ENCODE measurements around the gene TEX2. TPM values are rescaled to one million over a fixed set of nuclear protein-coding genes. Genes with fewer than 3 reads are reported as not detected.

TEX2 gene
- total RNA-seq, 4 donors from 2014 or later, result 12.3 to 137 (median 30.3) TPM

GRCh38 chr17:64250233-64250835 is 12.7 kb downstream of the TEX2 start:
- no peaks in the 10 kb centered on the region for H3K27me3 ChIP-seq
- DNase-seq, result no peak
- H3K36me3 ChIP-seq, result no peaks in the 10 kb centered on the region
- WGBS, 2 donors (ENCODE audit: low coverage in 1 of 2), result 94 to 100% methylated on average over 1 to 4 of the region's 4 CpGs
- no peak for TF ChIP-seq POLR2A (IDR thresholded peaks at IDR 0.05)
- TF ChIP-seq POLR2AphosphoS5 (IDR thresholded peaks at IDR 0.05), result no peak
- no peak for TF ChIP-seq EP300 (IDR thresholded peaks at IDR 0.05; ENCODE audit: low read depth)
- TF ChIP-seq CTCF (IDR thresholded peaks at IDR 0.05), result no peak
- H3K4me1 ChIP-seq, result no peaks in the 10 kb centered on the region
- in situ Hi-C loops (cut with MboI; ENCODE audit: low pct_ligation_motif_present in 1 of 4, low pct_unique_long_range_greater_than_20kb in 1 of 4, low sequenced_read_pairs in 3 of 4), result loop anchor here in 1 of 4 donors (25.0 kb wide), 1 partner anchor 88 kb away; no protein-coding TSS in a partner anchor
- intact Hi-C loops (cut with DNase I; ENCODE audit: low total_unique reads), result no loop called here
- H3K9me3 ChIP-seq, result no peaks in the 10 kb centered on the region
- no peak overlapping the region for H3K27ac ChIP-seq
- H3K4me3 ChIP-seq, result no peak overlapping the region

GRCh38 chr17:64247836-64248235 is 15.2 kb downstream of the TEX2 start:
- intact Hi-C loops (cut with DNase I; ENCODE audit: low total_unique reads) (loop anchor here (10.0 kb wide), 1 partner anchor 63 kb away; no protein-coding TSS in a partner anchor), in situ Hi-C loops (cut with MboI; ENCODE audit: low pct_ligation_motif_present in 1 of 4, low pct_unique_long_range_greater_than_20kb in 1 of 4, low sequenced_read_pairs in 3 of 4) (no loop called here)
- Histone ChIP-seq H3K27ac (no peak overlapping the region), H3K36me3 (no peaks in the 10 kb centered on the region), H3K4me3 (no peak overlapping the region), H3K4me1 (no peaks in the 10 kb centered on the region), H3K27me3 (no peaks in the 10 kb centered on the region), H3K9me3 (no peaks in the 10 kb centered on the region)
- TF ChIP-seq EP300 (IDR thresholded peaks at IDR 0.05; ENCODE audit: low read depth), result no peak
- no peak for TF ChIP-seq CTCF (IDR thresholded peaks at IDR 0.05)
- TF ChIP-seq POLR2A (IDR thresholded peaks at IDR 0.05), result no peak
- no peak for TF ChIP-seq POLR2AphosphoS5 (IDR thresholded peaks at IDR 0.05)
- no peak for DNase-seq
- WGBS, 2 donors (ENCODE audit: low coverage in 1 of 2), result 67% methylated on average over 1 of the region's 1 CpG; no CpG with 5 or more reads in 1 of the 2 donors

- Histone ChIP-seq H3K36me3 (no peaks in the 10 kb centered on the region), H3K27me3 (no peaks in the 10 kb centered on the region), H3K4me3 (no peak overlapping the region), H3K27ac (no peak overlapping the region), H3K9me3 (no peaks in the 10 kb centered on the region), H3K4me1 (peaks cover 0 to 13% (median 10%) of the 10 kb centered on the region in 4 donors)
- no peak for TF ChIP-seq CTCF (IDR thresholded peaks at IDR 0.05)
- no peak for TF ChIP-seq EP300 (IDR thresholded peaks at IDR 0.05; ENCODE audit: low read depth)
- TF ChIP-seq POLR2A (IDR thresholded peaks at IDR 0.05), result no peak
- no peak for TF ChIP-seq POLR2AphosphoS5 (IDR thresholded peaks at IDR 0.05)
- intact Hi-C loops (cut with DNase I; ENCODE audit: low total_unique reads) (loop anchor here (10.0 kb wide), 1 partner anchor 61 kb away; no protein-coding TSS in a partner anchor), in situ Hi-C loops (cut with MboI; ENCODE audit: low pct_ligation_motif_present in 1 of 4, low pct_unique_long_range_greater_than_20kb in 1 of 4, low sequenced_read_pairs in 3 of 4) (no loop called here)
- DNase-seq, result no peak
- 87 to 91% methylated on average over 5 to 11 of the region's 11 CpGs for WGBS, 2 donors (ENCODE audit: low coverage in 1 of 2)
Measured at GRCh38 chr17:64245218-64246145, 17.6 kb downstream of the TEX2 start.

GRCh38 chr17:64244165-64244564 is 18.9 kb downstream of the TEX2 start:
- DNase-seq, result no peak
- Histone ChIP-seq H3K36me3 (no peaks in the 10 kb centered on the region), H3K27ac (no peak overlapping the region), H3K27me3 (no peaks in the 10 kb centered on the region), H3K4me3 (no peak overlapping the region), H3K4me1 (peaks cover 0 to 20% (median 17%) of the 10 kb centered on the region in 4 donors), H3K9me3 (no peaks in the 10 kb centered on the region)
- in situ Hi-C loops (cut with MboI; ENCODE audit: low pct_ligation_motif_present in 1 of 4, low pct_unique_long_range_greater_than_20kb in 1 of 4, low sequenced_read_pairs in 3 of 4), result no loop called here
- no peak for TF ChIP-seq POLR2A (IDR thresholded peaks at IDR 0.05)
- TF ChIP-seq POLR2AphosphoS5 (IDR thresholded peaks at IDR 0.05), result no peak
- no peak for TF ChIP-seq CTCF (IDR thresholded peaks at IDR 0.05)
- TF ChIP-seq EP300 (IDR thresholded peaks at IDR 0.05; ENCODE audit: low read depth), result no peak
- WGBS, 2 donors (ENCODE audit: low coverage in 1 of 2), result 59 to 81% methylated on average over 2 to 5 of the region's 5 CpGs
- intact Hi-C loops (cut with DNase I; ENCODE audit: low total_unique reads), result loop anchor here (10.0 kb wide), 1 partner anchor 59 kb away; no protein-coding TSS in a partner anchor

All from transverse colon (tissue), 4 donors.